GM18909 (cell line): Measurements from ENCODE around the gene SFPQ.
A peak's percentile ranks its signal among the peaks of the same experiment; 100 is the strongest.
"Not testable (repeated sequence)": the region's sequence is repeated elsewhere in the genome, so short reads cannot be mapped to it uniquely, and the experiment has no call there.

Experiments
- ATAC-seq: cut with Tn5 transposase; IDR thresholded peaks from one replicate; pipeline ENCODE4 v1.9.1; 2021; ENCODE audit warnings: mild to moderate bottlenecking; ENCODE audit not compliant: unreplicated experiment, poor library complexity

SFPQ gene

GRCh38 chr1:35192853-35193664, at the start of gene SFPQ:
SFPQ (minus strand) TSS chr1:35193145; CDS start chr1:35193049, 96 bp downstream.
- peak; percentile 89 for ATAC-seq

GRCh38 chr1:35236772-35237171, 43.8 kb upstream of the SFPQ start:
- not testable (repeated sequence) for ATAC-seq

- no peak for ATAC-seq
Observed at GRCh38 chr1:35231287-35231686, 38.3 kb upstream of the SFPQ start.

GRCh38 chr1:35229587-35230360, 36.8 kb upstream of the SFPQ start:
- no peak for ATAC-seq

GRCh38 chr1:35226546-35226945, 33.6 kb upstream of the SFPQ start:
- ATAC-seq = no peak

GRCh38 chr1:35223084-35223630, 30.2 kb upstream of the SFPQ start:
- no peak for ATAC-seq

GRCh38 chr1:35222322-35223083, 29.6 kb upstream of the SFPQ start:
- no peak for ATAC-seq

GRCh38 chr1:35220976-35221375, 28.0 kb upstream of the SFPQ start:
- no peak for ATAC-seq

GRCh38 chr1:35215346-35215745, 22.4 kb upstream of the SFPQ start:
- ATAC-seq = no peak

- no peak for ATAC-seq
Observed at GRCh38 chr1:35211120-35211414, 18.1 kb upstream of the SFPQ start.

- no peak for ATAC-seq
Observed at GRCh38 chr1:35210321-35211119, 17.6 kb upstream of the SFPQ start.

- no peak for ATAC-seq
Observed at GRCh38 chr1:35203295-35203694, 10.3 kb upstream of the SFPQ start.

- peak; percentile 51 for ATAC-seq
Observed at GRCh38 chr1:35202048-35202719, 9.2 kb upstream of the SFPQ start.

GRCh38 chr1:35201631-35202030, 8.7 kb upstream of the SFPQ start:
- no peak for ATAC-seq

- peak; percentile 37 for ATAC-seq
Observed at GRCh38 chr1:35192056-35192852, 691 bp downstream of the SFPQ start.

GRCh38 chr1:35191429-35192055, 1.4 kb downstream of the SFPQ start:
- no peak for ATAC-seq

GRCh38 chr1:35190784-35191183, 2.2 kb downstream of the SFPQ start:
- ATAC-seq = no peak
